Measurements from ENCODE around the gene MXI1.

MXI1 gene

GRCh38 chr10:110279407-110279986 is 72.1 kb downstream of the MXI1 start:
- H3K9me3 Mint-ChIP-seq (ENCODE audit: low read depth) = no peaks in the 10 kb centered on the region
- H3K4me3 Mint-ChIP-seq = no peak overlapping the region
- peaks cover 3% of the 10 kb centered on the region for H3K36me3 Mint-ChIP-seq
- peaks cover 17% of the 10 kb centered on the region for H3K4me1 Mint-ChIP-seq (ENCODE audit: low read depth)
- no peak overlapping the region for H3K27ac Mint-ChIP-seq
- H3K27me3 Mint-ChIP-seq = no peaks in the 10 kb centered on the region

- no peaks in the 10 kb centered on the region for H3K36me3 Mint-ChIP-seq
These were observed 76.9 kb downstream of the MXI1 start for GRCh38 chr10:110284262-110284661.

GRCh38 chr10:110285501-110285900 is 78.1 kb downstream of the MXI1 start:
- Mint-ChIP-seq H3K9me3 (ENCODE audit: low read depth) (no peaks in the 10 kb centered on the region), H3K36me3 (no peaks in the 10 kb centered on the region), H3K27me3 (no peaks in the 10 kb centered on the region), H3K27ac (no peak overlapping the region), H3K4me3 (no peak overlapping the region), H3K4me1 (ENCODE audit: low read depth) (no peaks in the 10 kb centered on the region)

More at GRCh38 chr10:110284262-110284661, 76.9 kb downstream of the MXI1 start:
- Mint-ChIP-seq H3K27me3 (no peaks in the 10 kb centered on the region), H3K4me3 (no peak overlapping the region), H3K9me3 (ENCODE audit: low read depth) (no peaks in the 10 kb centered on the region), H3K4me1 (ENCODE audit: low read depth) (peaks cover 1% of the 10 kb centered on the region), H3K27ac (no peak overlapping the region)

- Mint-ChIP-seq H3K27me3 (no peaks in the 10 kb centered on the region), H3K4me3 (no peak overlapping the region), H3K4me1 (ENCODE audit: low read depth) (no peaks in the 10 kb centered on the region), H3K27ac (no peak overlapping the region), H3K36me3 (no peaks in the 10 kb centered on the region), H3K9me3 (ENCODE audit: low read depth) (no peaks in the 10 kb centered on the region)
These were observed 79.4 kb downstream of the MXI1 start for GRCh38 chr10:110286841-110287240.

GRCh38 chr10:110296966-110297365 is 89.6 kb downstream of the MXI1 start:
- peaks cover 33% of the 10 kb centered on the region for H3K4me1 Mint-ChIP-seq (ENCODE audit: low read depth)

GRCh38 chr10:110300486-110300986 is 93.1 kb downstream of the MXI1 start:
- Mint-ChIP-seq H3K4me3 (peak overlapping the region; percentile 18), H3K27ac (no peak overlapping the region), H3K4me1 (ENCODE audit: low read depth) (peaks cover 61% of the 10 kb centered on the region), H3K9me3 (ENCODE audit: low read depth) (no peaks in the 10 kb centered on the region), H3K27me3 (no peaks in the 10 kb centered on the region), H3K36me3 (peaks cover 21% of the 10 kb centered on the region)

More at GRCh38 chr10:110296966-110297365, 89.6 kb downstream of the MXI1 start:
- H3K27me3 Mint-ChIP-seq = no peaks in the 10 kb centered on the region
- peak overlapping the region; percentile 8 for H3K27ac Mint-ChIP-seq
- peaks cover 16% of the 10 kb centered on the region for H3K36me3 Mint-ChIP-seq
- H3K9me3 Mint-ChIP-seq (ENCODE audit: low read depth) = no peaks in the 10 kb centered on the region
- H3K4me3 Mint-ChIP-seq = no peak overlapping the region

GRCh38 chr10:110303681-110304080 is 96.3 kb downstream of the MXI1 start:
- Mint-ChIP-seq H3K4me1 (ENCODE audit: low read depth) (peaks cover 59% of the 10 kb centered on the region), H3K4me3 (peak overlapping the region; percentile 94), H3K36me3 (peaks cover 17% of the 10 kb centered on the region), H3K27ac (peak overlapping the region; percentile 87), H3K27me3 (no peaks in the 10 kb centered on the region), H3K9me3 (ENCODE audit: low read depth) (no peaks in the 10 kb centered on the region)

GRCh38 chr10:110304394-110304779 is 97.0 kb downstream of the MXI1 start:
- Mint-ChIP-seq H3K4me1 (ENCODE audit: low read depth) (peaks cover 55% of the 10 kb centered on the region), H3K9me3 (ENCODE audit: low read depth) (no peaks in the 10 kb centered on the region), H3K27me3 (no peaks in the 10 kb centered on the region), H3K4me3 (peak overlapping the region; percentile 95), H3K27ac (peak overlapping the region; percentile 98), H3K36me3 (peaks cover 17% of the 10 kb centered on the region)

- Mint-ChIP-seq H3K27ac (peak within 1 kb of the TSS; percentile 98), H3K4me1 (ENCODE audit: low read depth) (peaks cover 52% of the 10 kb centered on the region), H3K4me3 (peak within 1 kb of the TSS; percentile 95), H3K9me3 (ENCODE audit: low read depth) (no peaks in the 10 kb centered on the region), H3K36me3 (peaks cover 17% of the 10 kb centered on the region), H3K27me3 (no peaks in the 10 kb centered on the region)
These were observed 97.5 kb downstream of the MXI1 start, which contains the start of gene SMNDC1 for GRCh38 chr10:110304780-110305421. Gene SMNDC1 (minus strand): TSS chr10:110304920. CDS start chr10:110303587, 1,333 bp downstream.

GRCh38 chr10:110305767-110306451 is 98.5 kb downstream of the MXI1 start:
- Mint-ChIP-seq H3K27ac (peak overlapping the region; percentile 98), H3K27me3 (no peaks in the 10 kb centered on the region), H3K4me3 (peak overlapping the region; percentile 95), H3K4me1 (ENCODE audit: low read depth) (peaks cover 47% of the 10 kb centered on the region), H3K36me3 (peaks cover 13% of the 10 kb centered on the region), H3K9me3 (ENCODE audit: low read depth) (no peaks in the 10 kb centered on the region)

- H3K4me3 Mint-ChIP-seq = peak overlapping the region; percentile 95
- H3K4me1 Mint-ChIP-seq (ENCODE audit: low read depth) = peaks cover 47% of the 10 kb centered on the region
- H3K36me3 Mint-ChIP-seq = peaks cover 11% of the 10 kb centered on the region
- no peaks in the 10 kb centered on the region for H3K9me3 Mint-ChIP-seq (ENCODE audit: low read depth)
- H3K27me3 Mint-ChIP-seq = no peaks in the 10 kb centered on the region
- peak overlapping the region; percentile 98 for H3K27ac Mint-ChIP-seq
These were observed 99.0 kb downstream of the MXI1 start for GRCh38 chr10:110306452-110306768.

- no peak overlapping the region for H3K27ac Mint-ChIP-seq
- H3K4me3 Mint-ChIP-seq = no peak overlapping the region
- peaks cover 5% of the 10 kb centered on the region for H3K36me3 Mint-ChIP-seq
- H3K27me3 Mint-ChIP-seq = no peaks in the 10 kb centered on the region
- H3K9me3 Mint-ChIP-seq (ENCODE audit: low read depth) = no peaks in the 10 kb centered on the region
- H3K4me1 Mint-ChIP-seq (ENCODE audit: low read depth) = peaks cover 38% of the 10 kb centered on the region
These were observed 100.4 kb downstream of the MXI1 start for GRCh38 chr10:110307805-110308204.

- Mint-ChIP-seq H3K27me3 (peaks cover 2% of the 10 kb centered on the region), H3K4me3 (no peak overlapping the region), H3K9me3 (ENCODE audit: low read depth) (no peaks in the 10 kb centered on the region), H3K27ac (no peak overlapping the region), H3K4me1 (ENCODE audit: low read depth) (peaks cover 21% of the 10 kb centered on the region), H3K36me3 (no peaks in the 10 kb centered on the region)
These were observed 103.3 kb downstream of the MXI1 start for GRCh38 chr10:110310741-110311140.

GRCh38 chr10:110311357-110311949 is 104.0 kb downstream of the MXI1 start:
- Mint-ChIP-seq H3K27ac (no peak overlapping the region), H3K4me1 (ENCODE audit: low read depth) (peaks cover 16% of the 10 kb centered on the region), H3K27me3 (peaks cover 2% of the 10 kb centered on the region), H3K36me3 (no peaks in the 10 kb centered on the region), H3K9me3 (ENCODE audit: low read depth) (no peaks in the 10 kb centered on the region), H3K4me3 (no peak overlapping the region)

- Mint-ChIP-seq H3K27me3 (peaks cover 2% of the 10 kb centered on the region), H3K4me1 (ENCODE audit: low read depth) (peaks cover 16% of the 10 kb centered on the region), H3K9me3 (ENCODE audit: low read depth) (no peaks in the 10 kb centered on the region), H3K36me3 (no peaks in the 10 kb centered on the region), H3K27ac (no peak overlapping the region), H3K4me3 (no peak overlapping the region)
These were observed 104.8 kb downstream of the MXI1 start for GRCh38 chr10:110312206-110312605.

Data from activated naive CD8-positive, alpha-beta T cell (primary cell).